ENCODE results near the gene C2CD4B.

Gene C2CD4B

GRCh38 chr15:62183130-62183529 is 18.0 kb upstream of the C2CD4B start:
- H3K27me3 ChIP-seq (ENCODE audit: control insufficient read depth, insufficient read depth, low read length) = no peaks in the 10 kb centered on the region
- no peaks in the 10 kb centered on the region for H3K4me1 ChIP-seq (ENCODE audit: control insufficient read depth, insufficient read depth, low read length)
- H3K27ac ChIP-seq (ENCODE audit: low read depth, low read length) = no peak overlapping the region
- H3K4me3 ChIP-seq (ENCODE audit: low read length) = no peak overlapping the region
- H3K36me3 ChIP-seq (ENCODE audit: control insufficient read depth, insufficient read depth, low read length) = no peaks in the 10 kb centered on the region
- H3K9ac ChIP-seq (ENCODE audit: low read length) = no peak overlapping the region

GRCh38 chr15:62173215-62173614 is 8.1 kb upstream of the C2CD4B start:
- Histone ChIP-seq H3K27me3 (ENCODE audit: control insufficient read depth, insufficient read depth, low read length) (no peaks in the 10 kb centered on the region), H3K4me1 (ENCODE audit: control insufficient read depth, insufficient read depth, low read length) (no peaks in the 10 kb centered on the region), H3K36me3 (ENCODE audit: control insufficient read depth, insufficient read depth, low read length) (no peaks in the 10 kb centered on the region), H3K4me3 (ENCODE audit: low read length) (no peak overlapping the region), H3K9ac (ENCODE audit: low read length) (no peak overlapping the region), H3K27ac (ENCODE audit: low read depth, low read length) (no peak overlapping the region)

GRCh38 chr15:62171882-62172281 is 6.8 kb upstream of the C2CD4B start:
- no peak overlapping the region for H3K9ac ChIP-seq (ENCODE audit: low read length)

GRCh38 chr15:62165793-62166375 is 799 bp upstream of the C2CD4B start:
- no peaks in the 10 kb centered on the region for H3K4me1 ChIP-seq (ENCODE audit: control insufficient read depth, insufficient read depth, low read length)
- H3K4me3 ChIP-seq (ENCODE audit: low read length) = no peak overlapping the region
- no peak overlapping the region for H3K9ac ChIP-seq (ENCODE audit: low read length)
- no peak overlapping the region for H3K27ac ChIP-seq (ENCODE audit: low read depth, low read length)
- no peaks in the 10 kb centered on the region for H3K36me3 ChIP-seq (ENCODE audit: control insufficient read depth, insufficient read depth, low read length)
- H3K27me3 ChIP-seq (ENCODE audit: control insufficient read depth, insufficient read depth, low read length) = peaks cover 8% of the 10 kb centered on the region

More at GRCh38 chr15:62171882-62172281, 6.8 kb upstream of the C2CD4B start:
- no peak overlapping the region for H3K4me3 ChIP-seq (ENCODE audit: low read length)
- no peaks in the 10 kb centered on the region for H3K4me1 ChIP-seq (ENCODE audit: control insufficient read depth, insufficient read depth, low read length)
- no peak overlapping the region for H3K27ac ChIP-seq (ENCODE audit: low read depth, low read length)
- H3K36me3 ChIP-seq (ENCODE audit: control insufficient read depth, insufficient read depth, low read length) = no peaks in the 10 kb centered on the region
- peaks cover 2% of the 10 kb centered on the region for H3K27me3 ChIP-seq (ENCODE audit: control insufficient read depth, insufficient read depth, low read length)

GRCh38 chr15:62164396-62165103 is 535 bp downstream of the C2CD4B start:
- Histone ChIP-seq H3K4me3 (ENCODE audit: low read length) (peak overlapping the region; percentile 50), H3K27ac (ENCODE audit: low read depth, low read length) (no peak overlapping the region), H3K9ac (ENCODE audit: low read length) (no peak overlapping the region), H3K4me1 (ENCODE audit: control insufficient read depth, insufficient read depth, low read length) (no peaks in the 10 kb centered on the region), H3K27me3 (ENCODE audit: control insufficient read depth, insufficient read depth, low read length) (peaks cover 8% of the 10 kb centered on the region), H3K36me3 (ENCODE audit: control insufficient read depth, insufficient read depth, low read length) (no peaks in the 10 kb centered on the region)

- Histone ChIP-seq H3K9ac (ENCODE audit: low read length) (no peak overlapping the region), H3K4me1 (ENCODE audit: control insufficient read depth, insufficient read depth, low read length) (no peaks in the 10 kb centered on the region), H3K36me3 (ENCODE audit: control insufficient read depth, insufficient read depth, low read length) (no peaks in the 10 kb centered on the region), H3K27me3 (ENCODE audit: control insufficient read depth, insufficient read depth, low read length) (peaks cover 8% of the 10 kb centered on the region), H3K27ac (ENCODE audit: low read depth, low read length) (no peak overlapping the region), H3K4me3 (ENCODE audit: low read length) (peak overlapping the region; percentile 0)
Measured at GRCh38 chr15:62164014-62164395, 1.1 kb downstream of the C2CD4B start.

GRCh38 chr15:62163397-62164013 is 1.6 kb downstream of the C2CD4B start:
- Histone ChIP-seq H3K36me3 (ENCODE audit: control insufficient read depth, insufficient read depth, low read length) (no peaks in the 10 kb centered on the region), H3K4me3 (ENCODE audit: low read length) (peak overlapping the region; percentile 0), H3K27ac (ENCODE audit: low read depth, low read length) (no peak overlapping the region), H3K9ac (ENCODE audit: low read length) (no peak overlapping the region), H3K27me3 (ENCODE audit: control insufficient read depth, insufficient read depth, low read length) (peaks cover 8% of the 10 kb centered on the region), H3K4me1 (ENCODE audit: control insufficient read depth, insufficient read depth, low read length) (no peaks in the 10 kb centered on the region)

- H3K36me3 ChIP-seq (ENCODE audit: control insufficient read depth, insufficient read depth, low read length) = no peaks in the 10 kb centered on the region
- no peaks in the 10 kb centered on the region for H3K27me3 ChIP-seq (ENCODE audit: control insufficient read depth, insufficient read depth, low read length)
- no peaks in the 10 kb centered on the region for H3K4me1 ChIP-seq (ENCODE audit: control insufficient read depth, insufficient read depth, low read length)
- H3K9ac ChIP-seq (ENCODE audit: low read length) = no peak overlapping the region
- H3K27ac ChIP-seq (ENCODE audit: low read depth, low read length) = no peak overlapping the region
- no peak overlapping the region for H3K4me3 ChIP-seq (ENCODE audit: low read length)
Measured at GRCh38 chr15:62153228-62153627, 11.9 kb downstream of the C2CD4B start.

GRCh38 chr15:62150445-62150844 is 14.6 kb downstream of the C2CD4B start:
- no peaks in the 10 kb centered on the region for H3K36me3 ChIP-seq (ENCODE audit: control insufficient read depth, insufficient read depth, low read length)
- H3K27me3 ChIP-seq (ENCODE audit: control insufficient read depth, insufficient read depth, low read length) = no peaks in the 10 kb centered on the region
- no peak overlapping the region for H3K4me3 ChIP-seq (ENCODE audit: low read length)
- no peaks in the 10 kb centered on the region for H3K4me1 ChIP-seq (ENCODE audit: control insufficient read depth, insufficient read depth, low read length)
- no peak overlapping the region for H3K27ac ChIP-seq (ENCODE audit: low read depth, low read length)
- H3K9ac ChIP-seq (ENCODE audit: low read length) = no peak overlapping the region

GRCh38 chr15:62149729-62150128 is 15.4 kb downstream of the C2CD4B start:
- H3K4me1 ChIP-seq (ENCODE audit: control insufficient read depth, insufficient read depth, low read length) = no peaks in the 10 kb centered on the region
- H3K27me3 ChIP-seq (ENCODE audit: control insufficient read depth, insufficient read depth, low read length) = no peaks in the 10 kb centered on the region
- H3K9ac ChIP-seq (ENCODE audit: low read length) = no peak overlapping the region
- H3K36me3 ChIP-seq (ENCODE audit: control insufficient read depth, insufficient read depth, low read length) = no peaks in the 10 kb centered on the region
- no peak overlapping the region for H3K27ac ChIP-seq (ENCODE audit: low read depth, low read length)
- no peak overlapping the region for H3K4me3 ChIP-seq (ENCODE audit: low read length)

GRCh38 chr15:62147551-62147950 is 17.5 kb downstream of the C2CD4B start:
- no peak overlapping the region for H3K27ac ChIP-seq (ENCODE audit: low read depth, low read length)
- no peak overlapping the region for H3K4me3 ChIP-seq (ENCODE audit: low read length)

GRCh38 chr15:62147149-62147548 is 17.9 kb downstream of the C2CD4B start:
- no peaks in the 10 kb centered on the region for H3K4me1 ChIP-seq (ENCODE audit: control insufficient read depth, insufficient read depth, low read length)
- H3K4me3 ChIP-seq (ENCODE audit: low read length) = no peak overlapping the region
- no peaks in the 10 kb centered on the region for H3K27me3 ChIP-seq (ENCODE audit: control insufficient read depth, insufficient read depth, low read length)
- H3K36me3 ChIP-seq (ENCODE audit: control insufficient read depth, insufficient read depth, low read length) = no peaks in the 10 kb centered on the region
- no peak overlapping the region for H3K27ac ChIP-seq (ENCODE audit: low read depth, low read length)
- no peak overlapping the region for H3K9ac ChIP-seq (ENCODE audit: low read length)

More at GRCh38 chr15:62147551-62147950, 17.5 kb downstream of the C2CD4B start:
- no peaks in the 10 kb centered on the region for H3K27me3 ChIP-seq (ENCODE audit: control insufficient read depth, insufficient read depth, low read length)
- H3K9ac ChIP-seq (ENCODE audit: low read length) = no peak overlapping the region
- H3K4me1 ChIP-seq (ENCODE audit: control insufficient read depth, insufficient read depth, low read length) = no peaks in the 10 kb centered on the region
- H3K36me3 ChIP-seq (ENCODE audit: control insufficient read depth, insufficient read depth, low read length) = no peaks in the 10 kb centered on the region

Data from rectal smooth muscle tissue (tissue), 1 donor.